ENCODE results near the gene MARK4. TPM values are rescaled to one million over a fixed set of nuclear protein-coding genes. Genes with fewer than 3 reads are reported as not detected.

Gene MARK4
- total and polyA plus RNA-seq, 2 experiments from 2014 or later = 14.8 to 23.0 TPM

- 6% methylated on average over 58 of the region's 93 CpGs for WGBS (ENCODE audit: low lambda C conversion rate, missing lambda C conversion rate)
- DNase-seq (ENCODE audit: low spot score) = no peak
- Histone ChIP-seq H3K9me2 (replicated peaks; ENCODE audit: insufficient read depth) (no peaks in the 10 kb centered on the region), H3K4me3 (no peak overlapping the region), H3K79me2 (no peaks in the 10 kb centered on the region), H3K9me3 (ENCODE audit: low read depth) (no peaks in the 10 kb centered on the region), H2AFZ (no peak overlapping the region), H4K20me1 (ENCODE audit: insufficient read depth, poor library complexity, severe bottlenecking) (no peaks in the 10 kb centered on the region), H3K27me3 (peaks cover 54% of the 10 kb centered on the region), H3K4me1 (ENCODE audit: insufficient read depth) (no peaks in the 10 kb centered on the region), H3K4me2 (no peak overlapping the region), H3K27ac (no peak overlapping the region), H3K36me3 (replicated peaks; ENCODE audit: insufficient read depth, low read depth) (no peaks in the 10 kb centered on the region)
- TF ChIP-seq EZH2 (IDR thresholded peaks at IDR 0.05; ENCODE audit: borderline replicate concordance) = peak; percentile 38
- TF ChIP-seq CTCF (IDR thresholded peaks at IDR 0.05; ENCODE audit: poor library complexity) = no peak
Observed at GRCh38 chr19:45234089-45234869, 16.8 kb upstream of the MARK4 start.

- Histone ChIP-seq H3K27me3 (peaks cover 54% of the 10 kb centered on the region), H3K36me3 (replicated peaks; ENCODE audit: insufficient read depth, low read depth) (no peaks in the 10 kb centered on the region), H3K4me1 (ENCODE audit: insufficient read depth) (no peaks in the 10 kb centered on the region), H3K27ac (no peak overlapping the region), H3K9me2 (replicated peaks; ENCODE audit: insufficient read depth) (no peaks in the 10 kb centered on the region), H3K4me2 (no peak overlapping the region), H3K79me2 (no peaks in the 10 kb centered on the region), H4K20me1 (ENCODE audit: insufficient read depth, poor library complexity, severe bottlenecking) (no peaks in the 10 kb centered on the region), H2AFZ (no peak overlapping the region), H3K4me3 (no peak overlapping the region), H3K9me3 (ENCODE audit: low read depth) (no peaks in the 10 kb centered on the region)
- WGBS (ENCODE audit: low lambda C conversion rate, missing lambda C conversion rate) = 35% methylated on average over 7 of the region's 8 CpGs
- TF ChIP-seq EZH2phosphoT487 (IDR thresholded peaks at IDR 0.05; ENCODE audit: low read depth, severe bottlenecking, unreplicated experiment) = no peak
- DNase-seq (ENCODE audit: low spot score) = no peak
Observed at GRCh38 chr19:45235485-45235884, 15.6 kb upstream of the MARK4 start.

- WGBS (ENCODE audit: low lambda C conversion rate, missing lambda C conversion rate) = 94% methylated on average over 25 of the region's 25 CpGs
- no peaks in the 10 kb centered on the region for H3K79me2 ChIP-seq
- no peak overlapping the region for H3K4me3 ChIP-seq
- H3K36me3 ChIP-seq (replicated peaks; ENCODE audit: insufficient read depth, low read depth) = no peaks in the 10 kb centered on the region
- TF ChIP-seq EZH2 (IDR thresholded peaks at IDR 0.05; ENCODE audit: borderline replicate concordance) = no peak
- TF ChIP-seq EZH2phosphoT487 (IDR thresholded peaks at IDR 0.05; ENCODE audit: low read depth, severe bottlenecking, unreplicated experiment) = no peak
- no peak for TF ChIP-seq CTCF (IDR thresholded peaks at IDR 0.05; ENCODE audit: poor library complexity)
- H3K9me3 ChIP-seq (ENCODE audit: low read depth) = no peaks in the 10 kb centered on the region
- no peak overlapping the region for H3K4me2 ChIP-seq
- no peak overlapping the region for H3K27ac ChIP-seq
- no peaks in the 10 kb centered on the region for H3K9me2 ChIP-seq (replicated peaks; ENCODE audit: insufficient read depth)
- peaks cover 36% of the 10 kb centered on the region for H3K27me3 ChIP-seq
- H2AFZ ChIP-seq = no peak overlapping the region
- H3K4me1 ChIP-seq (ENCODE audit: insufficient read depth) = no peaks in the 10 kb centered on the region
- no peak for DNase-seq (ENCODE audit: low spot score)
- H4K20me1 ChIP-seq (ENCODE audit: insufficient read depth, poor library complexity, severe bottlenecking) = no peaks in the 10 kb centered on the region
Observed at GRCh38 chr19:45238556-45238955, 12.5 kb upstream of the MARK4 start.

GRCh38 chr19:45243144-45243732, 7.8 kb upstream of the MARK4 start:
- Histone ChIP-seq H3K36me3 (replicated peaks; ENCODE audit: insufficient read depth, low read depth) (no peaks in the 10 kb centered on the region), H3K27ac (no peak overlapping the region), H3K9me3 (ENCODE audit: low read depth) (no peaks in the 10 kb centered on the region), H4K20me1 (ENCODE audit: insufficient read depth, poor library complexity, severe bottlenecking) (no peaks in the 10 kb centered on the region), H3K4me1 (ENCODE audit: insufficient read depth) (no peaks in the 10 kb centered on the region), H3K27me3 (no peaks in the 10 kb centered on the region), H3K4me3 (no peak overlapping the region), H3K4me2 (no peak overlapping the region), H3K79me2 (no peaks in the 10 kb centered on the region), H2AFZ (no peak overlapping the region), H3K9me2 (replicated peaks; ENCODE audit: insufficient read depth) (no peaks in the 10 kb centered on the region)
- no peak for DNase-seq (ENCODE audit: low spot score)
- TF ChIP-seq EZH2 (IDR thresholded peaks at IDR 0.05; ENCODE audit: borderline replicate concordance) (no peak), CTCF (IDR thresholded peaks at IDR 0.05; ENCODE audit: poor library complexity) (no peak), EZH2phosphoT487 (IDR thresholded peaks at IDR 0.05; ENCODE audit: low read depth, severe bottlenecking, unreplicated experiment) (no peak)
- 81% methylated on average over 13 of the region's 13 CpGs for WGBS (ENCODE audit: low lambda C conversion rate, missing lambda C conversion rate)

All from hepatocyte (in vitro differentiated cells).